ENCODE results near the gene KCND3.

The KCND3 gene

GRCh38 chr1:111882986-111883560, 106.4 kb downstream of the KCND3 start:
- no peak for DNase-seq (ENCODE audit: low read depth in 2 of 2)

- no peak for DNase-seq (ENCODE audit: low read depth in 2 of 2)
These were observed 106.9 kb downstream of the KCND3 start for GRCh38 chr1:111882559-111882958.

- DNase-seq (ENCODE audit: low read depth in 2 of 2), result no peak
These were observed 108.3 kb downstream of the KCND3 start for GRCh38 chr1:111880881-111881837.

DNA sequence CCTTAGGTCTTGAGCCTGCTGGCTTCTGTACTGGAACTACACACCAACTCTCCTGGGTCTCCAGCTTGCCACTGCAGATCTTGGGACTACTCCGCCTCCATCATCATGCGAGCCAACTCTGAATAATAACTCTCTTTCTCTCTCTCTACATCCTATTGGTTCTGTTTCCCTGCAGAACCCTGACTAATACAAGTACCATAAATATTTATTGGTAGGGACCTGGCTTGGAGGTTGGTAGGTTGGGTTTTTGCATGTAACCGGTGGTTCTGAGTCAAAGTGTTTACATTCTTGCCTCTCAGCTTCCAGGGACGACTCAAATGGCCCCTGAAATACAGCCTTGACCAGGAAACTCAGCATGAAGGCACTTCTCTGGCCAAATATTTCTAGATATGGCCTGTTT, 110.4 kb downstream of the KCND3 start:
- DNase-seq (ENCODE audit: low read depth in 2 of 2), result no peak

DNA sequence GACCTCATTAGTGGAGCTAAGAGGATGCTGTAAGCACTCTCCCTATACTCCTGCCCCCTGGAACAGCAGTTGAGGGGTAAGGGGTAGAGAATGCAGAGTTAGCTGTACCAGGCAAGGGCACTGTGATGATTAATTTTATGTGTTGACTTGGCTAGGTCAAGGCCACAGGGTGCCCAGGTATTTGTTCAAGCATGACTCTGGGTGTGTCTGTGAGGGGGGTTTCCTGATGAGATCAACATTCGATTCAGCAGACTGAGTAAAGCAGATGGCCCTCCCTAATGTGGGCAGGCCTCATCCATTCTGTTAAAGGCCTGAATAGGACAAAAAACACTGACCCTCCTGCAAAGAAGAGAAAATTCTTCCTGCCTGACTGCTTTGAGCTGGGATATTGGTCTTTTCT, 110.8 kb downstream of the KCND3 start:
- no peak for DNase-seq (ENCODE audit: low read depth in 2 of 2)

DNA sequence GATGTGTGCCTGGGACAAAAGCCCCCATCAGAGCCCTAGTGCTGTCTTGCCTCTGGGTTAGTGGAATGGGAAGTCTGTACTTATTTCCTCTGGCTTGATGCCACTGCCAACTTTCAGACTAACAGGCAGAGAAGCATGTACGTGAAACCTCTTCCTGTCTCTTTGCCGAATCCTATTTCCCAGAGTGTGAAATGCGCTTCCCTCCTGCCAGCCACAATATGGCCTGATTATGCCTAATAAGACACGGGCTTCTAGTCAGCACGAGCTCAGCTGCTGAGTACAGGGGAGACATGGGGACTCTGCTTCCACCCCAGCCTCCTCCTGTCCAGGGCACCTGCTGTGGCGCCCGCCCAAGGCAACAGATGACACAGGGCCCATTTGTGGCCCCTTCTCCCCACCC, 111.4 kb downstream of the KCND3 start:
- DNase-seq (ENCODE audit: low read depth in 2 of 2), result no peak

DNA sequence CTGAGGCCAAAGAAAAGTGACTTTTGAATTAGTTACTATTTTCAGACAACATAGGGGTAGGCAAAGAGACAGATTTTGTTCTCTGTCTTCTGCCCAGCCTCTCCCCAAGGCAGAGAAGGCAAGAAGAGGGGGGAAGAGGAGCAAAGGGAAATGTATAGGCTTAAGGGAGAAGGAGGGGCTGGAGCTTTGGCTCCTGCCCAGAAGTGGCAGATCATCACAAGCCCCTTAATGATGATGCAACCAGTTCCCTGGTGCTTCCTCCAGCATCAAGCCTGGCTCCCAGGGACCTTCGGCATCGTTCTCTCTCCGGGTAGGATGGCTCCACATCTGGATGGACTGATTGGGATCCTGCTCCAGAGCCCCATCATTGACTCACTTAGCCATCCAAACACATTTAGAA, 112.8 kb downstream of the KCND3 start:
- DNase-seq (ENCODE audit: low read depth in 2 of 2), result no peak

DNA sequence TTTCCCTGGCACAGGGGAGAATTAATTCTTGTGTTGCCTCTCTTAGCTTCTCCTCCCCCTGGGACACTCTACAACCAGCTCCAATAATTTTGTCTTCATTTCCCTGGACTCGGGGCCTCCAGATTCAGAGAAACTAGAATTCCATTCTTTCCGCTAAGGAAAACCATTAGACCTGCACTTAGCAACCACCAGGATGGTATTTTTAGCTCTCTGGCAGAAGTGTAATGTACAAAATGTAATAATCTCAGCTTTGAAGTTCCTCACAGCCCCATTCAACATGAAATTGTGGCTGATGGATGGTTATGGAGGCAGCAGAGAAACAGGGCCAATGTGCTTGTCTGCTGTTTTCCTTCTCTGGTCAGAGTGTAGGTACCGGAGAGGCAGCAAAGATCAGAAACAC, 113.8 kb downstream of the KCND3 start:
- no peak for DNase-seq (ENCODE audit: low read depth in 2 of 2)

- no peak for DNase-seq (ENCODE audit: low read depth in 2 of 2)
These were observed 115.9 kb downstream of the KCND3 start for GRCh38 chr1:111873460-111874030.

GRCh38 chr1:111870181-111870580, 119.3 kb downstream of the KCND3 start:
- DNase-seq (ENCODE audit: low read depth in 2 of 2), result no peak

- no peak for DNase-seq (ENCODE audit: low read depth in 2 of 2)
These were observed 121.5 kb downstream of the KCND3 start for GRCh38 chr1:111867868-111868440.

DNA sequence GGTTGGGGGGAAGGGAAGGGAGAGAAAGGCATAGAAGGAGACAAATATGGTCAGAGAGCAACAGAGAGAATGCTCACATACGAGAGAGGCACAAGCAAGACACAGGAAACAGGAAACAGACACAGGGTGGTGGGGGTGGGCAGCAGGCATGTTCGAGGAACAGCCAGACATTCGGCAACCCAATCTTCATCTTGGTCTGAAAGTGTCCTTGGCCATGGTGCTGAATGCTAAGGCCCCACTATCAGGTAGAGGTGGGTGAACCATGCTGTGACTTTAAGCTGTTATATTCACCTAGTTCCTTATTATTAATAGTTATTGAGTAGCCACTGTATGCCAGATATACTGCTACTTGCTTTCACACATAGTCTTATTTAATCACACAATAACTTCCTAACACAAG, 124.6 kb downstream of the KCND3 start:
- DNase-seq (ENCODE audit: low read depth in 2 of 2), result no peak

- no peak for DNase-seq (ENCODE audit: low read depth in 2 of 2)
These were observed 126.1 kb downstream of the KCND3 start for GRCh38 chr1:111863401-111863800.

DNA sequence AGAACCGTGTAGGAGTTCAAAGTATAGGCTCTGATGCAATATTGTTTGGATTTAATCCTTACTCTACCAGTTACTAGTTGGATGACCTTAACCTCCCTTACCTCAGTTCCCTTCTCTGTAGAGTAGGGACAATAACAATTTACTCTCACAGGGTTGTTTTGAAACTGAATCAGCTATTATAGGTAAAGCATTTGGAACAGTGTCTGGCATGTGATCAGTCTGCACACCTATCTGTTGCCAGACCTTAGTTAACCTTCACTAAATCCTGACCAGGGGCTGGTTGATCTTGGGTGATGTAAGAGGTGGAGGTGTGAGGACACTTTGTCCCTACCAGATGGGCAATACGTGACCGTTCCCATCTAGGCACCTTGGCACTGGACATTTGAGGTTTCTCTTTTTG, 126.9 kb downstream of the KCND3 start:
- DNase-seq (ENCODE audit: low read depth in 2 of 2), result no peak

DNA sequence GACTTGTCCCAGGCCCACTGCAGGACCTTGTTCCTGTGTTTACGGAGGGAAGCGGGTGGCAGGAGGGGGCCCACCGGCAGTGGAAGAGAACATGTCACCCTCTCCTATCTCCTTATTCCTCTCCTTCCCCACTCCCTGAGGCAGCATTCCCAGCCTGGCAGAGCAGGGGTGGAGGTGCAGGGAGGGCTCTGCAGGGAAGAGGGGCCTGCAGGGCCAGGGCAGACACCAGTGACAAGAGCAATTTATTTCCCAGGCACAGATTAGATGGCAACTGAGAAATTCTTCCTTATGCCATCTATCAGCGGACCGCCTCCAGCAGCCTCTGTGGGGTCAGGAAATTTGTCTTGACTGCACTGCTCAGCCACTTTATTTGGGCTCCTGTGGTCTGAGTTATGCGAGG, 127.9 kb downstream of the KCND3 start:
- no peak for DNase-seq (ENCODE audit: low read depth in 2 of 2)

- DNase-seq (ENCODE audit: low read depth in 2 of 2), result no peak
These were observed 132.2 kb downstream of the KCND3 start for GRCh38 chr1:111857194-111857651.

- DNase-seq (ENCODE audit: low read depth in 2 of 2), result no peak
These were observed 132.9 kb downstream of the KCND3 start for GRCh38 chr1:111856411-111857185.

DNA sequence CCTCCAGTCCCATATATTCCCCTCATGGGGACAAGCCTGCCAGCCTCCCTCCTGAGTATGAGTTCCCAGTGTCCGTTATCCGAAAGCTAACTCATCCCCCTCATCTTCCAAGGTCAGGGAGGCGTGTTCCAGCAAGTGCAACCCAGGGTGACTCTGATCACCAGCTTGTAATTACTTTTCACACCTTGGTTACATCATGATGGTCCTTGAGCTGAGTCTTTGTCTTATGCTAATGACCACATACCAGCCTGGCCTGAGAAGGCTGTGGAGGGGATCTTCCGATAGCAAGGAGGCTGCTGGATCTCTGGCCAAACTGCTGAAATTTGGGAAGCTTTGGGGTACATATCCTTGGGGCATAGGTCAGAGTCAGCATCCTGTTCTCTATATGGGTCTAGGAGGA, 134.2 kb downstream of the KCND3 start:
- no peak for DNase-seq (ENCODE audit: low read depth in 2 of 2)

- DNase-seq (ENCODE audit: low read depth in 2 of 2), result no peak
These were observed 137.2 kb downstream of the KCND3 start for GRCh38 chr1:111852261-111852721.

DNA sequence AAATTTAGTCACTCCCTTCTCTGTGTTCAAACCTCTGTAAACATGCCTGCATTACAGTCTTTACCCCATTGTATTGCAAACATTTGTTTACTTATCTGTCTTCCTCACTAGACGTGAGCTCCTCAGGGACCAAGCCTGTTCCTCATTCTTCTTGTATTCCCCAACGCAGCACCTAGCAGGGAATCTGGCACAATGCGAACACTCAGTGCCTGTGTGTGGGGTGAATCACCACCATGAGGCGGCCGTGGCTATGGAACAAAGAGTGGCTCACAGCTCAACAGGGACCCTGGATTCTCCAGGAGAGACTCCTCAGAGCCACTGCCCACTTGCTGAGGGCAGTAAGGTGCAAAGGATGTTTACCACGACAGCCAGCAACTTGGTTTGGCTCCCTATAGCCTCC, 137.9 kb downstream of the KCND3 start:
- no peak for DNase-seq (ENCODE audit: low read depth in 2 of 2)

GRCh38 chr1:111850109-111850508, 139.4 kb downstream of the KCND3 start:
- DNase-seq (ENCODE audit: low read depth in 2 of 2), result no peak
